Measurements from ENCODE around the gene PPP1R15A.
A peak's percentile ranks its signal among the peaks of the same experiment; 100 is the strongest.
"Not testable (repeated sequence)": the region's sequence is repeated elsewhere in the genome, so short reads cannot be mapped to it uniquely, and the experiment has no call there.

PPP1R15A gene

DNA sequence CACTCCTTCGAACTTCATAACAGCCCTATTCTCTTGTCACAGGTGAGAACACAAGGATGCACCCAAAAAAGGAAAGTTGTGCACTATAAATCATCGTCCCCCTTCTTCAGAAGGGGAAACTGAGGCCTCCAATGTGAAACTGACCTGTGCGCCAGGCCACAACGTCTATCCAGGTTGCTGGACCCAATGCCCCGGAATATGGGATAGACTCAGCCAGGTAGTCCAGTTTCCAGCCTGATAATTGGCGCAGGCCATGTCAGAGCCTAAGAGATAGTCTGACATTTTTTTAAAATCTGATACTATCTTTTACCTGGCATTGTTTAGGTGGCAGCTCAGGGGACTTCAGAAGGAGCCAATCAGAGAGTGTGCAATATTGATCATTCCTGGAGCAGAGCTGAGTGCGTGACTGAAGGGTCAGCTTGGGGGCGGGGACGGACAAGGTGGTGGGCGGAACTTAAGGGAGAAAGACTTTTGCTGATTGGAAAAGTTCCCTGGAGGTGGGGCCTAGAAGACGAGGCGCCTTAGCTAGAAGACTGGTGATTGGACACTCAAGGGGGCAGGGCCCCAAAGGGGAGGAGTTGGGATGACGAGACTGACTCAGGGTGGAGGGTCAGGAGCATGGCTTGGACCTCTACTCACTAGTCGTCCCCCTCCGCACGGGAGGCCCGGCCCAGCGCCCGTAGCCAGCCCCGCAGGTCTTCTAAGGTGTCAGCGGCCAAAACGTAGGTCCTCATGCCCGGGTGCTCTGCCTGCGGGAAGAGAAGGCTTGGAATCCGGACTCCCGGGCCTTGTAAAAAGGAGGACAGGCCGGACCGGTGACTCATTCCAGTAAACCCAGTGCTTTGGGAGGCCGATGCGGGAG, 12.3 kb upstream of the PPP1R15A start:
- no peak for DNase-seq

DNA sequence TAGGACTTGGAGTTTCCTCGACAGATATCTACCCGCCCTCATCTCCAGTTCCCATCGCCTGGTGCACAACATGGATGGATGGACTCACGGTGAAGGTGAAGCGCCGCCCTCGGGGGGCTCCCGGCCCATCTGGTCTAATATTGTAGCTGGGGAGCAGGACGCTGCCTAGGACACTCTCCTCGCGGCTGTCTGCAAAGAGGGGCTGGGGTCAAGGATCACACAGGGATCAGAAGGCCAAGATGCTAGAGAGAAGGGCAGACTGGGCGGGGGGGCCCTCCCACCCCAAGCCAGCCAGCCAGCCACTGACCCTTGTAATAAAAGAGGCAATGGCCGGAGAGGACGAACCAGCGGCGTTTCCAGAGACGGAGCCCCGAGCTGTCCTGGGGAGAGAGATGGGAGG, 10.9 kb upstream of the PPP1R15A start:
- DNase-seq, result no peak

DNA sequence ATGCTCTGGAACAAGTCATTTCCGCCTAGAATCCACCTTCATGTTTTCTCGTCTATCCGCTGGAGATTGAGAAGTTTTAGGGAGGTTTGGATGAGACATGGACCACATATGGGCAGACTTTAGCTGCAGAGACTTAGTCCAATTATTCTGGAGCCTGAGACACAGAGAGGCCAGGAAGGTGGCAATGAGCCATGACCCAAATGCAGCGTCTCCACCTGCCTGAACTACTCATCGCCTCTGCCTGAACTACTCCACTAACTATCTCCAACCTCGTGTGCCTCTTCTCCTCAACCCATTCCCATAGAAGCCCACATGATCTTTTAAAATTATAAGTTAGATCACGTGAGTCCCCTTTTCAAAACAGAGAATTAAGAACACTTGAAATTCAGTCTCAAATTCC, 9.4 kb upstream of the PPP1R15A start:
- DNase-seq, result no peak

DNA sequence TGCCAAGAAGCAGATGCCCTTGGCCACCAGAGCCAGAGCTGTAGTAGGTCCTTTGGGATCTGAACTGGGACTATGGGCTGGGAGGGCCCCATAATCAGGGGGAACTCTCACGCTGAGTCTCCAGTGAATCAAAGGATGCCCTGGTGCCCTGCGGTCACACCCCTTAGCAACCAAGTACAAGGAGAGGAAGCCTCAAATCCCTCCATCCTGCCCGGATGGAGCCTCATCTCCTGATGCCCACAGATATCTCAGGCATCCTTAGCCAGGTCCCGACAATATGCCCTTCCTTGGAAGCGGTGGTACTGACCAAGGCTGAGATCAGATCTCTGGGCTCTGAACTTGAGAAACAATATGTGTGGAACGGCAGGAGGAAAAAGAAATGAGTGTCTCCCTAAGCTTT, 5.5 kb upstream of the PPP1R15A start:
- DNase-seq, result no peak

DNA sequence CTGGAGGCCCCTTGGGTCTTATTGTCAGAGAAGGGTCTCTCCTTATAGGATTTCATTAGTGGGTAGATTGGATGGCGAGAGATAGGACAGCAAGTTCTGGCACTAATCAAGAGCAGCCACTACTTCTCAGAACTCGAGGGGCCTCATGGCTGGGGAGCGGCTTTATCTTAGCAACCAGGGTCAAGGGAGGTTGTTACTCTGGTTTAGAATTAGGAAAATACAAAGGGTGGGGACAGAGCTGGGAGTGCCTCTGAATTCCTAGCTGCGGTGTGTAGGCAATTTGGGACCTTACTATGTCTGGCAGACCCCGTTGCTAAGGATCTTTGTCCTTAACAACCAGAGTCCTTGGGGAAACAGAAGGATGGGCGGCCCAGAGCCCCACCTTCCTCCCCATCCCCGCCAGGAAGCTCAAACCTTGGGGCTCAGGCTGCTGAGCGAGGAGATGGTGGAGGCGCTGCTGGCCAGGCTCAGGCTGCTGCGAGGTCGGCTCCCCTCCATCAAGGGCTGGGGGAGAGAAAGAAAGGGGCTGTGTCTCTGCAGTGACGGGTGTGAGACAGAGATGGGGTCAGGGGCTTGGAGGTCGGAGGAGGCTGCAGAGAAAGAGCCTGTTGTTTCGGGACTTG, 5.0 kb upstream of the PPP1R15A start:
- no peak for DNase-seq

DNA sequence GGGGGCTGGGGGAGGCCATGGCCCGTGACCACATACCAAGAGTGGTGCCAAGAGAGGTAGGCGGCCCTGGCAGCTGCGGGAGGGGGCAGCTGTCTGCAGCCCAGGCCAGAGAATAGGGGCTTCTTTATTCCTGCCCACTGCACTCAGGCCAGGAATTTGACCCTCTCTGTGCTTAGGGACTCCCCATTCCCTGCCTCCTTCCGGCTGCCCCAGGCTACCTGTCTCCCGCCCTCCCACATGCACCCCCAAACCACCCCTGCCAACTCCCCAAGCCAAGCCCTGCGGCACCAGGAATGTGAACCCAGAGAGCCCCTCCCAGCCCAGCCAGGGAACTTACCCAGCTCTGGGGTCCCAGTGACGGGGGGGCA, 4.5 kb upstream of the PPP1R15A start:
- DNase-seq, result no peak

DNA sequence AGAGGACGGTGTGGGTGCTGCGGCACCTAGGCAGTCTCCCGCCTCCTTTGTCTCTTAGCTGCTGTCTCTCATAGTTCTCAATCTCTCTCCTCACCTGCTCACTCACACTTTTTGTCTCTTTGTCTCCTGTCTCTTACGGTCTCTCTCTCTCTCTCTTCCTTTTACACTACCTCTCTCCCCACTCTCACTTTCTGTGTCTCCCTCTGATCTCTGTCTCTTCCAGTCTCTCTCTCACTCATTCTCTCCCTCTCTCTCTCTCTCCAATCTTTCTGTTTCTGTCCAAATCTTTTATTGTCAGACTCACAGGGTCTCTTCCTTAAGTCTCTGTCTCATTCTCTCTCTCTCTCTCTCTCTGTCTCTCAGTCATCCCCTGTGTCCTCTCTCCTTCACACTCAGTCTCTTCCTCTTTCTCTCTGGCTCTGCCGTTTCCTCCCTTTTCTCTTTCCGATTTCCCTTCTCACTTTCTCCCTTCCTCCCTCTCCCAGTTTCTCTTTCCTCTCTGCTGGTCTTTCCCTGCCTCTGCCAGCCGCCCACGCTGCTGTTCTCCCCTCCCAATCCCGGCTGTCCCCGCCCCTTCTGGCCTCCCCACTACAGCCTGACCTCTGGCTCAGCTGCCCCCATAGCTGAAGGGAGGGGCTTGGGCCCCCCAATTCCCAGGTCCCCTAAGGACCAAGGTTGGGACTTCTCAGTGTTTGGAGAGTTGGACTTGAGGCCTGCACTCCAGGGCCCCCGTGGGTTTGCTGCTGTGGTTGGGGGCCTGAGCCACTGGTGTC, 3.9 kb upstream of the PPP1R15A start, which contains the start of gene PLEKHA4:
TSS of gene PLEKHA4 (minus strand) at position 504 of the 773 bp plus-strand sequence. CDS start 997 bp downstream, outside the sequence.
- DNase-seq, result no peak

DNA sequence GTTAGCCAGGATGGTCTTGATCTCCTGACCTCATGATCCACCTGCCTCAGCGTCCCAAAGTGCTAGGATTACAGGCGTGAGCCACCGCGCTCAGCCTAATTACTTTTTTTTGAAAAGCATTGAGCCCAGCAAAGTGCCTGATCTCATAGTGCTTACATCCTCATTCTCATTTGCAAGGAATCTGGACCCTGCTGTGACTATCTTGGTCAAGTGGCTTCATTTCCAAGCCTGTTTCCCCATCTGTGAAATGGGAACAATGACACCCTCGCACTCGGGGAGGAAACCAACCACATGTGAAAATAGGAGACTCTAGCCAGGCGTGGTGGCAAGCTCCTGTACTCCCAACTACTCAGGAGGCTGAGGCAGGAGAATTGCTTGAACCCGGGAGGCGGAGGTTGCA, 2.2 kb upstream of the PPP1R15A start:
- no peak for DNase-seq

DNA sequence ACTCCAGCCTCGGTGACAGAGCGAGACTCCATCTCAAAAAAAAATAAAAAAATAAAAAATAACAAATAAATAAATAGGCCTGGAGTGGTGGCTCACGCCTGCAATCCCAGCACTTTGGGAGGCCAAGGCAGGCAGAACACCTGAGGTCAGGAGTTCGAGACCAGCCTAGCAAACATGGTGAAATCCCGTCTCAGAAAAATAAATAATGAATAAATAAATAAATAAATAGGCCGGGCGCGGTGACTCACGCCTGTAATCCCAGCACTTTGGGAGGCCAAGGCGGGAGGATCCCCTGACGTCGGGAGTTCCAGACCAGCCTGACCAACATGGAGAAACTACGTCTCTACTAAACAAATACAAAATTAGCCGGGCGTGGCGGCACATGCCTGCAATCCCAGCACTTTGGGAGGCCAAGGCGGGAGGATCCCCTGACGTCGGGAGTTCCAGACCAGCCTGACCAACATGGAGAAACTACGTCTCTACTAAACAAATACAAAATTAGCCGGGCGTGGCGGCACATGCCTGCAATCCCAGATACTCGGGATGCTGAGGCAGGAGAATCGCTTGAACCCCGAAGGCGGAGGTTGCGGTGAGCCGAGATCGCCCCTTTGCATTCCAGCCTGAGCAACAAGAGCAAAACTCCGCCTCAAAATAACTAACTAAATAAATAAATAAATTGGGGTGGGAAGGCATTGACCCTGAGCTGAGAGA, 595 bp upstream of the PPP1R15A start:
- DNase-seq, result not testable (repeated sequence)

DNA sequence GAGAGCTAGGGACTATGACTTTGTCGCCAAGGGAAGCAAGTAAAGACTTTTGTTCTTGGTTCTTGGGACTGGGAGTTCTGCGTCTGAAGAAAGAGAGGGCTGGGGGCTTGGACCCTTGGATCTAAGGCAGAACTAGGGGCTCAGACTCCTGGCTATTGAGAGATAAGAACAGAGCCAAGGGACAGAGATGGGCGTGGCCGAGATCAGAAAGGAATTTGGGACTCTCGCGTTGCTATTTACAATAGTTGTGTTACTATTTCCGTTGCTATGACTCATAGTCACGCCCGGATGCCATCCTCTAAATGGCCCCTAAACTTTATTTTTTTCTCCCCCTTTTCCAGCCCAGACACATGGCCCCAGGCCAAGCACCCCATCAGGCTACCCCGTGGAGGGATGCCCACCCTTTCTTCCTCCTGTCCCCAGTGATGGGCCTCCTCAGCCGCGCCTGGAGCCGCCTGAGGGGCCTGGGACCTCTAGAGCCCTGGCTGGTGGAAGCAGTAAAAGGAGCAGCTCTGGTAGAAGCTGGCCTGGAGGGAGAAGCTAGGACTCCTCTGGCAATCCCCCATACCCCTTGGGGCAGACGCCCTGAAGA, 759 bp downstream of the PPP1R15A start:
- DNase-seq, result peak; percentile 64

DNA sequence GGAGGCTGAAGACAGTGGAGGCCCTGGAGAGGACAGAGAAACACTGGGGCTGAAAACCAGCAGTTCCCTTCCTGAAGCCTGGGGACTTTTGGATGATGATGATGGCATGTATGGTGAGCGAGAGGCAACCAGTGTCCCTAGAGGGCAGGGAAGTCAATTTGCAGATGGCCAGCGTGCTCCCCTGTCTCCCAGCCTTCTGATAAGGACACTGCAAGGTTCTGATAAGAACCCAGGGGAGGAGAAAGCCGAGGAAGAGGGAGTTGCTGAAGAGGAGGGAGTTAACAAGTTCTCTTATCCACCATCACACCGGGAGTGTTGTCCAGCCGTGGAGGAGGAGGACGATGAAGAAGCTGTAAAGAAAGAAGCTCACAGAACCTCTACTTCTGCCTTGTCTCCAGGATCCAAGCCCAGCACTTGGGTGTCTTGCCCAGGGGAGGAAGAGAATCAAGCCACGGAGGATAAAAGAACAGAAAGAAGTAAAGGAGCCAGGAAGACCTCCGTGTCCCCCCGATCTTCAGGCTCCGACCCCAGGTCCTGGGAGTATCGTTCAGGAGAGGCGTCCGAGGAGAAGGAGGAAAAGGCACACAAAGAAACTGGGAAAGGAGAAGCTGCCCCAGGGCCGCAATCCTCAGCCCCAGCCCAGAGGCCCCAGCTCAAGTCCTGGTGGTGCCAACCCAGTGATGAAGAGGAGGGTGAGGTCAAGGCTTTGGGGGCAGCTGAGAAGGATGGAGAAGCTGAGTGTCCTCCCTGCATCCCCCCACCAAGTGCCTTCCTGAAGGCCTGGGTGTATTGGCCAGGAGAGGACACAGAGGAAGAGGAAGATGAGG, 1.5 kb downstream of the PPP1R15A start:
- no peak for DNase-seq

DNA sequence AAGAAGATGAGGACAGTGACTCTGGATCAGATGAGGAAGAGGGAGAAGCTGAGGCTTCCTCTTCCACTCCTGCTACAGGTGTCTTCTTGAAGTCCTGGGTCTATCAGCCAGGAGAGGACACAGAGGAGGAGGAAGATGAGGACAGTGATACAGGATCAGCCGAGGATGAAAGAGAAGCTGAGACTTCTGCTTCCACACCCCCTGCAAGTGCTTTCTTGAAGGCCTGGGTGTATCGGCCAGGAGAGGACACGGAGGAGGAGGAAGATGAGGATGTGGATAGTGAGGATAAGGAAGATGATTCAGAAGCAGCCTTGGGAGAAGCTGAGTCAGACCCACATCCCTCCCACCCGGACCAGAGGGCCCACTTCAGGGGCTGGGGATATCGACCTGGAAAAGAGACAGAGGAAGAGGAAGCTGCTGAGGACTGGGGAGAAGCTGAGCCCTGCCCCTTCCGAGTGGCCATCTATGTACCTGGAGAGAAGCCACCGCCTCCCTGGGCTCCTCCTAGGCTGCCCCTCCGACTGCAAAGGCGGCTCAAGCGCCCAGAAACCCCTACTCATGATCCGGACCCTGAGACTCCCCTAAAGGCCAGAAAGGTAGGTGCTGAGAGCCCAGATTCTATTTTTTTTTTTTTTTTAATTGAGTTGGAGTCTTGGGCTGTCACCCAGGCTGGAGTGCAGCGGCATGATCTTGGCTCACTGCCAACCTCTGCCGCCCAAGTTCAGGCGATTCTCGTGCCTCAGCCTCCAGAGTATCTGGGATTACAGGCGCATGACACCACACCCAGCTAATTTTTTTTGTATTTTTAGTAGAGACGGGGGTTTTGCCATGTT, 2.3 kb downstream of the PPP1R15A start:
- DNase-seq, result peak; percentile 62

DNA sequence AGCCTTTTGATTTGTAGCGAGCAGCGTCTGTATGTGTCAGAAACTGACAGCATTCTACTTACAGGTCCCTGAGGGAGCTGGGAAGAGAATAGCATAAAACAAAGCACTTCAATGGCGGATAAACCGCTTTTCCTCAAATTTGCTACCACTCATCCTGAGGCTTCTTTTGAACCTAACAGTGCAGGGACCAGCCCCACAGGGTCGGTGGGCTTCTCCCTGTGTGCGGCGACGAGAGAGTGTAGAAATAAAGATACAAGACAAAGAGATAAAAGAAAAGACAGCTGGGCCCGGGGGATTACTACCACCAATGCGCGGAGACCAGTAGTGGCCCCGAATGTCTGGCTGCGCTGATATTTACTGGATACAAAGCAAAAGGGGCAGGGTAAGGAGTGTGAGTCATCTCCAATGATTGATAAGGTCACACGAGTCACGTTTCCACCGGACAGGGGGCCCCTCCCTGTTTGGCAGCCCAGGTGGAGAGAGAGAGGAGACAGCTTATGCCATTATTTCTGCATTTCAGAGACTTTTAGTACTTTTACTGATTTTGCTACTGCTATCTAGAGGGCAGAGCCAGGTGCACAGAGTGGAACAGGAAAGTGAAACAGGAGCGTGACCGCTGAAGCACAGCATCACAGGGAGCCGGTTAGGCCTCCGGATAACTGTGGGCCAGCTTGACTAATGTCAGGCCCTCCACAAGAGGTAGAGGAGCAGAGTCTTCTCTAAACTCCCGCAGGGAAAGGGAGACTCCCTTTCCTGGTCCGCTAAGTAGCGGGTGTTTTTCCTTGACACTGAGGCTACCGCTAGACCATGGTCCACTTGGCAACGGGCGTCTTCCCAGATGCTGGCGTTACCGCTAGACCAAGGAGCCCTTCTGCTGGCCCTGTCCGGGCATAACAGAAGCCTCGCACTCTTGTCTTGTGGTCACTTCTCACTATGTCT, 4.1 kb downstream of the PPP1R15A start:
- not testable (repeated sequence) for DNase-seq

DNA sequence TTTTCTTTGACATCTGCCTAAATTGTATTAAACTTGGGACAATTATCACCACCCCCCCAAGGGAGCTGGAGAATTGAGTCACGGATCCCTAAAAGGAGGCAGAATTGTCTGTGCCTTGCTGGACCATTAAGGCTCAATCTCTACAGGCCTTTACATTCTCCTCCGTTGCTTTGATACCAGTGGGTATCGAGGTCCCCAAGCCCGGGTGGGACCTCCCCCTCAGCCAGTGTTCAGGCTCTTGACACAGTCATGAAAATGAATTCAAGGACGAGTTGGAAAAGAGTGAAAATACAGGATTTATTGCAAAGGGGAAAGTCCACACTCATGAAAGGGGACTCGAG, 5.6 kb downstream of the PPP1R15A start:
- no peak for DNase-seq

DNA sequence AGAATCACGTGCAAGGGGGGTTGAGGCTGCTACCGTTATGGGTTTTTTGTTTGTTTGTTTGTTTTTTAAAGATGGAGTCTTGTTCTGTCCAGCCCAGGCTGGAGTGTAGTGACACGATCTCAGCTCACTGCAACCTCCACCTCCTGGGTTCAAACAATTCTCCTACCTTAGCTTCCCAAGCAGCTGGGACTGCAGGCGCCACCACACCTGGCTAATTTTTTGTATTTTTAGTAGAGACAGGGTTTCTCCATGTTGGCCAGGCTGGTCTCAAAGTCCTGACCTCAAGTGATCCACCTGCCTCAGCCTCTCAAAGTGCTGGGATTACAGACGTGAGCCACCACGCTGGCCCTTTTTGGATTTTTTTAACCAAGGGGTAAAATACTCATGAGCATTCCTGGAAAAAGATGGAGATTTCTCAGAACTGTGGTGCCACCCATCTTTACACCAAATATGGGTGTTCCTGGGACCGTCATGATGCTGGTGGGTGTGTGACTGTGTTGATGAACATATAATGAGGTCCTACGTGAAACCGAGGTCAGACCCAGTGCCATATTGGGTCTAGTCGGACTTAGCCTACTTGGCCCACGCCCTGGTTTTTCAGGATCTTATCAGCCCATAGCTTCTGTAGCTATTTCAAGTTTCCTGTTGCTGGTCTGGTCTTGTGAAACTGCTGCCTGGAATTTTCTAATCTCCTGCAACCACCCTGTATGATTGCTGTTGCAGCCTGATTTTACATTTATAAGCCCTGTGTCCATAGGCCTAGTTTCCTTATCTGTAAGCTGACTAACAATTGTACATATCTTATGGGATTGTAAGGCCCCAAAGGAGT, 6.2 kb downstream of the PPP1R15A start:
- no peak for DNase-seq

DNA sequence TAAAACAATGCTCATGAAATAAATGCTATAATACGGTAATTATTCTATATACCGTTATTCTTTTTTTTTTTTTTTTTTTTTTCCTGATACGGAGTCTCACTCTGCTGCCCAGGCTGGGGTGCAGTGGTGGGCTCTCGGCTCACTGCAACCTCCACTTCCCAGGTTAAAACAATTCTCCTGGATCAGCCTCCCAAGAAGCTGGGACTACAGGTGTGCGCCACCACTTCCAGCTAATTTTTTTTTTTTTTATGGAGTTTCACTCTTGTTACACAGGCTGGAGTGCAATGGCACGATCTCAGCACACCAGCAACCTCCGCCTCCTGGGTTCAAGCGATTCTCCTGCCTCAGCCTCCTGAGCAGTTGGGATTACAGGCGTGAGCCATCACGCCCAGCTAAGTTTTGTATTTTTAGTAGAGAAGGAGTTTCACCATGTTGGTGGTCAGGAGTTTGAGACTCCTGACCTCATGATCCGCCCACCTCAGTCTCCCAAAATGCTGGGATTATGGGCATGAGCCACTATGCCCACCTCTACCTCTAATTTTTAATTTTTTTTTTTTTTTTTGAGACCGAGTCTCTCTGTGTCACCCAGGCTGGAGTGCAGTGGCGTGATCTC, 6.9 kb downstream of the PPP1R15A start:
- DNase-seq, result no peak

DNA sequence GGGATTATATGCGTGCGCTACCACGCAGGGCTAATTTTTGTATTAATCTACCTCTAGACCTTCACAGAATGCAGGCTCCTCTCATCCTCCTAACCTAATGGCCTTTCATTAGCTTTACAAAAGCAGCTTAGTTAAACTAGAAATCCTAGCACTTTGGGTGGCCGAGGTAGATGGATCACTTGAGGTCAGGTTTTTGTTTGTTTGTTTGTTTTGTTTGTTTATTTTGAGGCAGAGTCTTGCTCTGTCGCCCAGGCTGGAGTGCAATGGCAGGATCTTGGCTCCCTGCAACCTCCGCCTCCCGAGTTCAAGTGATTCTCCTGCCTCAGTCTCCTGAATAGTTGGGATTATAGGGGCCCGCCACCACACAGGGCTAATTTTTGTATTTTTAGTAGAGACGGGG, 7.5 kb downstream of the PPP1R15A start:
- DNase-seq, result not testable (repeated sequence)

Data from T-helper 9 cell (primary cell).